Vagina (tissue), 2 donors: ENCODE measurements around the gene RSU1. TPM values are rescaled to one million over a fixed set of nuclear protein-coding genes. Genes with fewer than 3 reads are reported as not detected.

Experiments used
- DNase-seq, 2 donors: peaks; one replicate each; pipeline ENCODE4 v3.0.0-alpha.2; 2017; ENCODE audit errors: extremely low spot score in 2 of 2
- H3K27ac ChIP-seq: fragments of 200-600 bp; sonication (generic); one replicate; pipeline ENCODE4 v1.5.1; 2019
- H3K27me3 ChIP-seq: fragments of 200-600 bp; sonication (generic); one replicate; pipeline ENCODE4 v1.5.1; 2019
- H3K36me3 ChIP-seq, 2 donors: fragments of 200-600 bp; sonication (generic); one replicate each; pipeline ENCODE4 v1.5.1; 2017 to 2019
- H3K4me1 ChIP-seq: fragments of 200-600 bp; sonication (generic); one replicate; pipeline ENCODE4 v1.5.1; 2019
- H3K4me3 ChIP-seq, 2 donors: fragments of 200-600 bp; sonication (generic); 1 replicate in 1 of 2; 2 replicates in 1 of 2; pipeline ENCODE4 v1.5.1; 2016 to 2019
- H3K9me3 ChIP-seq: fragments of 200-600 bp; sonication (generic); one replicate; pipeline ENCODE4 v1.5.1; 2019
- CTCF ChIP-seq, 3 experiments: fragments of 450-650 bp in 2 of 3; fragments of 200-600 bp in 1 of 3; sonication (generic) in 1 of 3; IDR thresholded peaks; one replicate each; pipeline ENCODE4 v1.5.1; 2017 to 2019; ENCODE audit warnings: antibody characterized with exemption in 3 of 3, mild to moderate bottlenecking in 2 of 3, moderate library complexity in 2 of 3
- POLR2A ChIP-seq, 2 donors: fragments of 450-650 bp; IDR thresholded peaks; one replicate each; pipeline ENCODE4 v1.6.1; 2017; ENCODE audit warnings: antibody characterized with exemption in 2 of 2, mild to moderate bottlenecking in 2 of 2, moderate library complexity in 2 of 2
- POLR2AphosphoS5 ChIP-seq, 2 donors: sonication (generic); formaldehyde crosslinking; IDR thresholded peaks; one replicate each; pipeline ENCODE4 v1.9.0; 2017; ENCODE audit warnings: antibody characterized with exemption in 2 of 2, mild to moderate bottlenecking in 2 of 2, low read depth in 1 of 2; ENCODE audit not compliant: insufficient read depth in 1 of 2
- intact Hi-C: fragments of 100-400 bp; cut with DNase I; formaldehyde crosslinking; loops from one replicate; pipeline ENCODE4 v1.15.1; 2023
- total RNA-seq: library from RNA; depleted of rRNA; stranded (reverse); fragments of >200 nt; gene quantifications from one replicate; pipeline ENCODE4 v1.2.3, GENCODE V29; 2016

RSU1 gene
- total RNA-seq, 1 donor from 2014 or later: 50.3 TPM

DNA sequence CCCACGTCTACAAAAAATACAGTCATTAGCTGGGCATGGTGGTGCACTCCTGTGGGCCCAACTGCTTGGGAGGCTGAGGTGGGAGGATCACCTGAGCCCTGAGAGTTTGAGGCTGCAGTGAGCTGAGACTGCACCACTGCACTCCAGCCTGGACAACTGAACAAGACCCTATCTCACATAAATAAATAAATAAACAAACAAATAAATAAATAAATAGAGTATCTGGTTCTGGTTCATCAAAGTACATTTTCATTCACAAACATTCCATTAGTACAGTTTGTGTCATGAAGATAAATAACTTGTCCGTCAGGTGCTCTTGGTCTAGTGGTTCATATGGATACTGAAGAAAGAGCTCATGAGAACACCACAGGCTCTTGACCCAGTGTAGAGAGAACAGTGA, 96.4 kb downstream of the RSU1 start:
- Histone ChIP-seq H3K27ac (no peak overlapping the region), H3K36me3 (no peaks in the 10 kb centered on the region), H3K4me1 (no peaks in the 10 kb centered on the region), H3K27me3 (no peaks in the 10 kb centered on the region), H3K9me3 (no peaks in the 10 kb centered on the region), H3K4me3 (no peak overlapping the region)
- no peak for DNase-seq
- TF ChIP-seq POLR2A (IDR thresholded peaks at IDR 0.05): no peak
- no peak for TF ChIP-seq POLR2AphosphoS5 (IDR thresholded peaks at IDR 0.05; ENCODE audit: insufficient read depth in 1 of 2, low read depth in 1 of 2)
- TF ChIP-seq CTCF (IDR thresholded peaks at IDR 0.05): no peak
- intact Hi-C loops: no loop called here

- Histone ChIP-seq H3K27me3 (no peaks in the 10 kb centered on the region), H3K36me3 (no peaks in the 10 kb centered on the region), H3K27ac (no peak overlapping the region), H3K9me3 (no peaks in the 10 kb centered on the region), H3K4me1 (no peaks in the 10 kb centered on the region), H3K4me3 (no peak overlapping the region)
- TF ChIP-seq POLR2AphosphoS5 (IDR thresholded peaks at IDR 0.05; ENCODE audit: insufficient read depth in 1 of 2, low read depth in 1 of 2) (no peak), POLR2A (IDR thresholded peaks at IDR 0.05) (no peak), CTCF (IDR thresholded peaks at IDR 0.05) (no peak)
- intact Hi-C loops: no loop called here
- DNase-seq: no peak
These were observed 99.4 kb downstream of the RSU1 start for GRCh38 chr10:16717622-16718395.

- H3K27me3 ChIP-seq: no peaks in the 10 kb centered on the region
- no peak overlapping the region for H3K27ac ChIP-seq
- H3K9me3 ChIP-seq: no peaks in the 10 kb centered on the region
- intact Hi-C loops: no loop called here
- TF ChIP-seq POLR2A (IDR thresholded peaks at IDR 0.05) (no peak), POLR2AphosphoS5 (IDR thresholded peaks at IDR 0.05; ENCODE audit: insufficient read depth in 1 of 2, low read depth in 1 of 2) (no peak), CTCF (IDR thresholded peaks at IDR 0.05) (no peak)
- H3K4me1 ChIP-seq: no peaks in the 10 kb centered on the region
- H3K36me3 ChIP-seq: no peaks in the 10 kb centered on the region
- no peak overlapping the region for H3K4me3 ChIP-seq
- DNase-seq: no peak
These were observed 101.2 kb downstream of the RSU1 start for GRCh38 chr10:16716051-16716450.

DNA sequence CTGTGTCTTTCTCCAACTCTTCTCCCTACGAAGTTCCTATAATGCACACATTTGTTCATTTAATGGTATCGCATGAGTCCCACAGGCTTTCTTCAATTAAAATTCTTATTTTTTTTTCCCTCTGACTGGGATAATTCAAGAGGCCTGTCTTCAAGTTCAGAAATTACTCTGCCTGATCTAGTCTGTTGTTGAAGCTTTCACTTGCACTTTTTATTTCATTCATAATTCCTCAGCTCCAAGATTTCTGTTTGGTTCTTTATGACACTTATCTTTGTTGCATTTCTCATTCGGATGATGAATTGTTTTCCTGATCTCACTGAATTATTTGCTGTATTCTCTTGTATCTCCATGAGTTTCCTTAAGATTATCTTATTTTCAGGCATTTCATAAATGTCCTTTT, 103.9 kb downstream of the RSU1 start:
- no peaks in the 10 kb centered on the region for H3K27me3 ChIP-seq
- intact Hi-C loops: no loop called here
- TF ChIP-seq POLR2A (IDR thresholded peaks at IDR 0.05) (no peak), POLR2AphosphoS5 (IDR thresholded peaks at IDR 0.05; ENCODE audit: insufficient read depth in 1 of 2, low read depth in 1 of 2) (no peak), CTCF (IDR thresholded peaks at IDR 0.05) (no peak)
- H3K4me1 ChIP-seq: no peaks in the 10 kb centered on the region
- H3K36me3 ChIP-seq: no peaks in the 10 kb centered on the region
- no peaks in the 10 kb centered on the region for H3K9me3 ChIP-seq
- no peak overlapping the region for H3K27ac ChIP-seq
- no peak for DNase-seq
- no peak overlapping the region for H3K4me3 ChIP-seq

DNA sequence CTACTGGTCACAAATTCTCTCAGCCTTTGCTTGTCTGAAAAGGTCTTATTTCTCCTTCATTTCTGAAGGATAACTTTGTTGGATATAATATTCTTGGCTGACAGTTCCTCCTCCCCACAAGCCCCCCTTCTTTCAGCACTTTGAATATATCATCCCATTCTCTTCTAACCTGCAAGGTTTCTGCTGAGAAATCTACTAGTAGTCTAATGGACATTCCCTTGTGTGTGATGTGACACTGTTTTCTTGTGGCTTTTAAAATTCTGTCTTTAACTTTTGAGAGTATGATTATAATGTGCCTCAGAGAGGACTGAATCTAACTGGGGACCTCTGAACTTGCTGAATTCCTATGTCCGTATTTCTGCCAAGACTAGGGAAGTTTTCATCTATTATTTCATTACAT, 104.3 kb downstream of the RSU1 start:
- TF ChIP-seq POLR2AphosphoS5 (IDR thresholded peaks at IDR 0.05; ENCODE audit: insufficient read depth in 1 of 2, low read depth in 1 of 2): no peak
- no peak for TF ChIP-seq POLR2A (IDR thresholded peaks at IDR 0.05)
- TF ChIP-seq CTCF (IDR thresholded peaks at IDR 0.05): no peak
- H3K9me3 ChIP-seq: no peaks in the 10 kb centered on the region
- intact Hi-C loops: no loop called here

More for the DNA sequence above, 104.3 kb downstream of the RSU1 start:
- no peak overlapping the region for H3K4me3 ChIP-seq
- H3K4me1 ChIP-seq: no peaks in the 10 kb centered on the region
- H3K36me3 ChIP-seq: no peaks in the 10 kb centered on the region
- H3K27me3 ChIP-seq: no peaks in the 10 kb centered on the region
- no peak overlapping the region for H3K27ac ChIP-seq
- DNase-seq: no peak
